Measurements from ENCODE around the gene TGFBI.

The TGFBI gene

DNA sequence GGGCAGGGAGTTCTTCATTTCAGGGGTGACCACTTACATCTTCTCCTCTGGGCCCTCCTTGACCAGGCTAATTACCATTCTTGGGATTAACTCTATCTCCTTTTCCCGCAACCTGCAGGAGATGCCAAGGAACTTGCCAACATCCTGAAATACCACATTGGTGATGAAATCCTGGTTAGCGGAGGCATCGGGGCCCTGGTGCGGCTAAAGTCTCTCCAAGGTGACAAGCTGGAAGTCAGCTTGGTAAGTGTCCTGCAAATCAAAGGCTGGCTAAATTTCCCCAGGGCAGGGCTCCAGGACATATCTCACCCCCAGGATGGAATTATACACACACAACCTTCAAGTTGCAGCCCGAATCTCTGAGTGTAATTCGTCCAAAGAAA, 30.2 kb downstream of the TGFBI start:
- 95% methylated on average over 6 of the region's 6 CpGs for WGBS
- H3K4me1 ChIP-seq (ENCODE audit: insufficient read depth, low read length): peaks cover 8% of the 10 kb centered on the region
- no peak overlapping the region for H3K27ac ChIP-seq (ENCODE audit: low read depth, low read length)

DNA sequence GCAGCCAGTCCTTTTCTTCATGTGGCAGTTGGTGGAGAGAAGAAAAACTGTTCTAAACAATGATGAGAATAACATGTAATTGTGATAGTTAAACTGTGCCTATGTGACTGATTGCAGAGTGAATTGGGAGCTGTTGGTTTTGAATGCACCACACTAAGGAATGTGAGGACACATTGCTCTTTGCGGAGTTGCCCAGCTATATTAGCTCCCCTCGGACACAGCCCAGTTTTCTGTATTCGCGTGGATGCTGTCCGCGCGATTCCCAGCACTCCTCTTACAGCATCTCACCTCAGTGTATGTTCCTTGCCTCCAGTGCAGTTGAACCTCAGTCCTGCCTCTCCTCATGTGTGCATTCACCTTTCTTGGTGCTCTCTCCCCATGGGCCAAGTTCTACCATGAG, 32.2 kb downstream of the TGFBI start:
- Histone ChIP-seq H3K9ac (ENCODE audit: low read depth, low read length) (no peak overlapping the region), H3K27ac (ENCODE audit: low read depth, low read length) (no peak overlapping the region), H3K4me1 (ENCODE audit: insufficient read depth, low read length) (peaks cover 8% of the 10 kb centered on the region), H3K4me3 (ENCODE audit: low read length) (no peak overlapping the region), H3K36me3 (ENCODE audit: insufficient read depth, low read length) (peaks cover 6% of the 10 kb centered on the region; the same call in 1 of the 2 replicates), H3K27me3 (ENCODE audit: insufficient read depth, low read length) (no peaks in the 10 kb centered on the region), H3K9me3 (ENCODE audit: insufficient read depth, low read depth, low read length) (no peaks in the 10 kb centered on the region)
- 97% methylated on average over 7 of the region's 7 CpGs for WGBS

More for the DNA sequence above, 30.2 kb downstream of the TGFBI start:
- Histone ChIP-seq H3K4me3 (ENCODE audit: low read length) (no peak overlapping the region), H3K36me3 (ENCODE audit: insufficient read depth, low read length) (peaks cover 6% of the 10 kb centered on the region; the same call in 1 of the 2 replicates), H3K9ac (ENCODE audit: low read depth, low read length) (no peak overlapping the region), H3K9me3 (ENCODE audit: insufficient read depth, low read depth, low read length) (no peaks in the 10 kb centered on the region), H3K27me3 (ENCODE audit: insufficient read depth, low read length) (no peaks in the 10 kb centered on the region)

DNA sequence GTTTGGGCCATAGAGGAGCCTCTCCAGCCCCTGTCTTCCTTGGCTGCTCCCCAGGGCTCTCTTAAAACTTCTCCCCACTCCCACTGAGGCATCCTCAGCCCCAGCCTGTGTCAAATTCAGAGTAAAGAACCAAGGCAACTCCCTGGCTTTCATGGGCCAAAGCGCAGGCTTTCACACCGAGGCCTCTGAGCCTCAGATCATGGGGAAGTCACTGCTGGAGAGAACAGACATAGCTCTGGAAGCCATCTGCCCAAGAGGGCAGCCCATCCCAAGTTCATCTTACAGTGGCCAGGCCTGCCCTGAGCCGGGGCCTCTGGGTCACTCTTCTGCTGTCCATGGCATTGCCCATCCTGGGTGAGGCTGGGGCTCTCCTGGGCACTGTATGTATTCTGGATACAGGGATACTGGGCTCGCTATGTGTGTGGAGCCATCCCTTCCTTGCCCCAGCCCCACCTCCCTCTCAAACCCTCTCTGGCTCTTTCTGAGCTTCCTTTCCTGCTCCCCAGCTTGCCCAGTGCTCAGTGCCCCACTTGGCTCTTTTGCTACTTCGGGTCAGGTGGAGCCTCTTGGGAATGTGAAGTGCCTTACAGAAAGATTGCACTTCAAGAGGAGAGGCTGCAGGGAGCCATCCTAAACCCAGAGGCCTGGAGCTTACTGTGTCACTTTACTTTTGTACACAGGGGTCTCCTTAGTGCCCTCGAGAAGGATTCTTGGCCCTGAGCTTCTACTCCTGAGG, 33.0 kb downstream of the TGFBI start:
- Histone ChIP-seq H3K4me3 (ENCODE audit: low read length) (no peak overlapping the region), H3K4me1 (ENCODE audit: insufficient read depth, low read length) (peaks cover 8% of the 10 kb centered on the region), H3K9me3 (ENCODE audit: insufficient read depth, low read depth, low read length) (no peaks in the 10 kb centered on the region), H3K9ac (ENCODE audit: low read depth, low read length) (no peak overlapping the region), H3K36me3 (ENCODE audit: insufficient read depth, low read length) (peaks cover 6% of the 10 kb centered on the region; the same call in 1 of the 2 replicates), H3K27ac (ENCODE audit: low read depth, low read length) (no peak overlapping the region), H3K27me3 (ENCODE audit: insufficient read depth, low read length) (no peaks in the 10 kb centered on the region)
- 93% methylated on average over 6 of the region's 6 CpGs for WGBS

DNA sequence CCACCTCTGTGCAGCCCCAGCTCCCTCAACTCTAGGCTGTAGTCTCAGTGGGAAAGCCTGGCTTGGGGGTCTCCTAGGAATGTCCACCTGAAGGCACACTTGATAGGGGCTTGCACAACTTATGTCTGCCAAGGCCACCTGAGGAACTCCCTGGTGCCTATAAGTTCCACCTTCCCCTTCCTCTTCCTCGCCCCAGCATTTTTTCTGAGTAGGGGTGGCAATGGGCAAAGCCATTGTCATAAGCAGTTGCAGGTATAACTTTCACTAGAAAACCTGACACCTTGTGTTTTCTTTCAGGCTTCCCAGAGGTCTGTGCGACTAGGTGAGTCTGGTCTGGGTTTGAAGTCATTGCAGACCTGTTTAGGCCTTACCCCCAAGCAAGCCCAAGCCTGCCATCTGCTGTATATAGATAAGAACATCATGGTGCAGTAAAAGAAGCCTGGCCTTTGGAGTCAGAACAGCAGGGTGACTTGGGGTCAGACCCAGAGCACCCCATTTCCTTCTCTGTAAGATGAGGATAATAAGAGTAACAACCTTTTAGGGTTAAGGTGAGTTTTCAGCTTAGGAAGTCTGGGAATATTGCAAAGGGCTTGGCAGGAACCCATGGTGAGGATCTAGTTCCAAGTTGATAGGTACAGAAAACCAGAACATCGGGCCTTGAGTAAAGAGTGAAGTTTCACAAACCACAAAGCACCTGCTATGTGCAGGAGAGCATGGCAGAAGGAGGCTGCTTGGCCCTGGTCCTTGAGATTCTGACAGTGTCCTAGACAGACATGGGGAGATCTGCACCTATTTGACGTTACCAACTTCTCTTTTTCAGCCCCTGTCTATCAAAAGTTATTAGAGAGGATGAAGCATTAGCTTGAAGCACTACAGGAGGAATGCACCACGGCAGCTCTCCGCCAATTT, 33.8 kb downstream of the TGFBI start:
- Histone ChIP-seq H3K4me3 (ENCODE audit: low read length) (no peak overlapping the region), H3K9ac (ENCODE audit: low read depth, low read length) (no peak overlapping the region), H3K9me3 (ENCODE audit: insufficient read depth, low read depth, low read length) (no peaks in the 10 kb centered on the region), H3K27ac (ENCODE audit: low read depth, low read length) (no peak overlapping the region), H3K36me3 (ENCODE audit: insufficient read depth, low read length) (peaks cover 6% of the 10 kb centered on the region; the same call in 1 of the 2 replicates), H3K4me1 (ENCODE audit: insufficient read depth, low read length) (peaks cover 6% of the 10 kb centered on the region), H3K27me3 (ENCODE audit: insufficient read depth, low read length) (no peaks in the 10 kb centered on the region)
- 93% methylated on average over 6 of the region's 6 CpGs for WGBS

DNA sequence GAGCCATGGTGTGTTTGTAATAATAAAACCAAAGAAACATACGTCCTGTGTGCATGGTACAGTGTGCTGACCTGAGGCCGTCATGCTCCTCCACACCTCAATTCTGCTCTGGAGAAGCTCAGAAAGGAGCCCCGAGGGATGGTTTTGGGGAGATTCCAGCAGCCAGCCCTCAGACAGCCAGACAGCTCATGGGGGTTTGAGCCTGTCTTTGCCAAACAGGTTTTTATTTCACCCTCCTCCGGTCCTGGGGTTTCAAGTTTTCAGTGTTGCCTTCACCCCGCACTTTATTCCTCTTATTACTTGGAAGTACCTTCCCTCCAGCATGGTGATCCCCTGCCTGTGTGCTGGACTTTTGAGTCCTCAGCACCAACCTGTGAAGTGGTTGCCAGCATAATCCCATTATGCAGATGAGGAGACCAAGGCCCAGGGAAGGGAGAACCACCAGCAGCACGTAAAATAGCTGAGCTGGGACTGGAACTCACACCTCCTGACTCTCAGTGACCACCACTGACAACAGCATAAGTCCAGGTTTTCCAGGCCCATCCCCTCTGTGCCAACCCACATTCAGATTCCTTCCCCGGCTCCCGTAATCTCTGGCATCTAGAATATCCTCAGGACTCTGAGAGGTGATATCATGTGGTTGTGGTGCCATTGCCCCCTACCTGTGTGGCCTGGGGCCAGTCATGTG, 35.1 kb downstream of the TGFBI start:
- Histone ChIP-seq H3K36me3 (ENCODE audit: insufficient read depth, low read length) (peaks cover 6% of the 10 kb centered on the region; the same call in 1 of the 2 replicates), H3K27me3 (ENCODE audit: insufficient read depth, low read length) (no peaks in the 10 kb centered on the region), H3K9ac (ENCODE audit: low read depth, low read length) (no peak overlapping the region), H3K9me3 (ENCODE audit: insufficient read depth, low read depth, low read length) (no peaks in the 10 kb centered on the region), H3K4me1 (ENCODE audit: insufficient read depth, low read length) (no peaks in the 10 kb centered on the region), H3K27ac (ENCODE audit: low read depth, low read length) (no peak overlapping the region), H3K4me3 (ENCODE audit: low read length) (no peak overlapping the region)
- WGBS: 86% methylated on average over 8 of the region's 8 CpGs

DNA sequence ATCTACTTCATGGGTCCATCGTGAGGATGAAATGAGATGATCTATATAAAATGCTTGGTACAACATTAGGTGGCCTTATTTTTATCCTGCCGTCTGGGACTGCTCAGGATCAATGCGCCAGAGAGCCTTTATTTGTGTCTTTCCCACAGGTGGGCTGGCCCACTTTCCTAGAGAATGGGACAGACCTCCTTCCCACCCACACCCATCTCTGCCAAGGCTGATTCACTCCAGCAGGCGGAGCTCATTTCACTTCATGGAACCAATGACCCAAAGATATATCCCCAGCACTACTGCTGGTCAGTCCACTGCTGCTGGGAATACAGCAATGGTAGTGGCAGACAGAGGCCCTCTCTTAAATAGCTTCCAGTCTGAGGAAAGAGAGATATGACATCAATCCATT, 35.7 kb downstream of the TGFBI start:
- H3K27me3 ChIP-seq (ENCODE audit: insufficient read depth, low read length): no peaks in the 10 kb centered on the region
- H3K4me3 ChIP-seq (ENCODE audit: low read length): no peak overlapping the region
- no peak overlapping the region for H3K9ac ChIP-seq (ENCODE audit: low read depth, low read length)
- no peaks in the 10 kb centered on the region for H3K9me3 ChIP-seq (ENCODE audit: insufficient read depth, low read depth, low read length)
- H3K27ac ChIP-seq (ENCODE audit: low read depth, low read length): no peak overlapping the region
- WGBS: 95% methylated on average over 4 of the region's 4 CpGs
- H3K4me1 ChIP-seq (ENCODE audit: insufficient read depth, low read length): no peaks in the 10 kb centered on the region
- H3K36me3 ChIP-seq (ENCODE audit: insufficient read depth, low read length): peaks cover 6% of the 10 kb centered on the region; the same call in 1 of the 2 replicates

DNA sequence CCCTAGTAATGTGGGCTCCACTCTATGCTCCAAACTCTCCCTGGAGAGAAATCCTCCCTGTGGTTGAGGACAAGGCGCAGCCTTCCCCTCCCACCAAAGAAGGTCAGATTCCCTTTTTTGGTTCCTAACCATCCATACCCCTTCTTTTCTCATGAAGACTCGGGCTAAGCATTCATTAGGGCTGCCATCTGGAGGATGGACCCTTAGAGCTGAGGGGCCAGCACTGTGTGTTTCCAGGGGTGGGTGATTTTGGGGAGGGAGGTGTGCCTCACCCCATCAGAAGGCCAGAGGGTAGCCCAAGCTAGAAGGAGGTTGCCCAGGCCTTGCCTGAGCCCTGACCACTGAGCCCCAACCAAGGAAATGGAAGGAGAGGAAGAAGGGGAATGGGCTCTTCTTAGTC, 36.8 kb downstream of the TGFBI start:
- H3K9ac ChIP-seq (ENCODE audit: low read depth, low read length): no peak overlapping the region
- H3K4me3 ChIP-seq (ENCODE audit: low read length): no peak overlapping the region
- no peaks in the 10 kb centered on the region for H3K9me3 ChIP-seq (ENCODE audit: insufficient read depth, low read depth, low read length)
- H3K27me3 ChIP-seq (ENCODE audit: insufficient read depth, low read length): no peaks in the 10 kb centered on the region
- H3K36me3 ChIP-seq (ENCODE audit: insufficient read depth, low read length): peaks cover 6% of the 10 kb centered on the region; the same call in 1 of the 2 replicates
- no peak overlapping the region for H3K27ac ChIP-seq (ENCODE audit: low read depth, low read length)
- 92% methylated on average over 2 of the region's 2 CpGs for WGBS
- no peaks in the 10 kb centered on the region for H3K4me1 ChIP-seq (ENCODE audit: insufficient read depth, low read length)

DNA sequence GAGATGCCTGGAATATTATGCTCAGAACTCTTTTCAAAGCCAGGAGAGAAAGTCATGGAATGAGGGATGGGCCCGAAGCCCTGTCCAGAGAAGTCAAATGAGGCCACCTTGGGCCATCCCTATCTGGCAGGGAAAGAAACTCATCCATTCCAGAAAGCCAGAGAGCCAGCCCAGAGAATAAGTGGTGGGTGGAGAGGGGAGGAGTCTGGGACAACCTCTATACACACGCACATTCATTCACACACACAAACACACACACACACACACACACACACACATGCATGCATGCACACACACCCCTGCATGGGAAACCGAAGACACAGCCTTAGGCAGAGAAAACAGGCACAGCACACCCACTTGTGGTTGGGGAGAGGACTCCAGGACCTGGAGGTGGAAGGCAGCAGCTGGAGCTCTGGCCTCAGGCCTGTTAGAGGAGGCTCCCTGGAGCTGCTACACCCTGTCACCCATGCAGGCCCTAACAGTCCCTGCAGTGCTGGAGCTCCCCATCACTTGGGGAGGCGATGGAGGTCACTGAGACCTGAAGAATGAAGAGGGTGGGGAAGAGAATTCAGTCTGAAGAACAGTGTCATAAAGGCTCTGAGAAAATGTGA, 38.0 kb downstream of the TGFBI start:
- no peaks in the 10 kb centered on the region for H3K9me3 ChIP-seq (ENCODE audit: insufficient read depth, low read depth, low read length)
- peaks cover 2% of the 10 kb centered on the region; the same call in 1 of the 2 replicates for H3K36me3 ChIP-seq (ENCODE audit: insufficient read depth, low read length)
- H3K27ac ChIP-seq (ENCODE audit: low read depth, low read length): no peak overlapping the region
- H3K9ac ChIP-seq (ENCODE audit: low read depth, low read length): no peak overlapping the region
- H3K4me1 ChIP-seq (ENCODE audit: insufficient read depth, low read length): no peaks in the 10 kb centered on the region
- no peak overlapping the region for H3K4me3 ChIP-seq (ENCODE audit: low read length)
- 90% methylated on average over 3 of the region's 4 CpGs for WGBS
- no peaks in the 10 kb centered on the region for H3K27me3 ChIP-seq (ENCODE audit: insufficient read depth, low read length)

DNA sequence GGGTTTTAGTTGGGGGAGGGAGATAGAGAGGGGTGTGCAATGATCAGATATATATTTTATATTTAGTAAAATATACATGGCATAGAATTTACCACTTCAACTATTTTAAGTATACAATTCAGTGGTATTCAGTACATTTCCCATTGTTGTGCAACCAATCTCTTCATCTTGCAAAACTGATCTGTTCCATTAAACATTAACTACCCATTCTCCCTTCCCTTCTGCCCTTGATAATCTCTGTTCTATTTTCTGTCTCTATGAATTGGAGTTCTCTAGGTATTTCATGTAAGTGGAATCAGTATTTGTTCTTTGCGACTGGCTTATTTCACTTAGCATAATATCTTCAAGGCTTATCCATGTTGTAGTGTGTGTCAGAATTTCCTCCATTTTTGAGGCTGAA, 38.6 kb downstream of the TGFBI start:
- Histone ChIP-seq H3K4me1 (ENCODE audit: insufficient read depth, low read length) (no peaks in the 10 kb centered on the region), H3K27ac (ENCODE audit: low read depth, low read length) (no peak overlapping the region), H3K27me3 (ENCODE audit: insufficient read depth, low read length) (no peaks in the 10 kb centered on the region), H3K9ac (ENCODE audit: low read depth, low read length) (no peak overlapping the region), H3K36me3 (ENCODE audit: insufficient read depth, low read length) (peaks cover 2% of the 10 kb centered on the region; the same call in 1 of the 2 replicates), H3K9me3 (ENCODE audit: insufficient read depth, low read depth, low read length) (no peaks in the 10 kb centered on the region), H3K4me3 (ENCODE audit: low read length) (no peak overlapping the region)
- 100% methylated on average over 1 of the region's 1 CpG for WGBS

DNA sequence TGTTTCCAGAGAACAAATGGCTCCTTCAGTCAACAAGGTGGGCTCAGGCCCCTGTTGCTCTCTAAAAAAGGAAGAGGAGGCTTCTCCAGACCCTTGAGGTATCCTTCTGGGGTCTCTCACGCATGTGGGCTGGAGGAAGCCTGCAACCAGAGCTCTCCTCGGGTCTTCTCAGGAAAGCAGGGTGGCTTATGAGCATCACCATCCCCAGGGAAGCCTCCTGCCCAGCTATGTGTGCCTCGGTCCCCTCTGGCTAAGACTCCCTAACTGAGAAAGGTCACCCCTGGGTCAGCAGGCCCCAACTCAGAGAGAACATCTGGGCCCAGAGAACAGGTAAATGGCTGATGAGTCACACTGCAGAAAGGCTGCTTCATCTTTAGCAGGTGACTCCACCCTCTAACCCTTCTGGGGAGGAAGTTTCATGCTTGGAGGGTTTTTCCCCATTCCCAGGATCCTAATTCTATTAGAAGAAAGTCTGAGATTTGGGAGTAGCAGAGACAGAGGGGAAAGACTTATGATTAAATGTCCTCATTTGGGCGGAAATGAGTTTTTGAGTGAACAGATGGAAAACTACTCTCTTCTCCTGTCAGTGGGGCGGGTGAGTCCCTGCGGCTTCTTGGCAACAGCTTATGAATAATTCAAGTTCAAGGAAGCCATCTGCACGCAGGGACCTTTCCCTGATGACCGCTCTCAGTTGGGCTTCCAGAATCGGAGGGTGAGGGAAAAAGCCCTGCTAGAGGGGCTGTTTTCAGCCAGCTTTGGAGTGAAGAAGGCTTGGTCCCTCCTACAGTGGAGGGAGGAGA, 41.9 kb downstream of the TGFBI start:
- WGBS: 83% methylated on average over 9 of the region's 9 CpGs

More for the DNA sequence above, 41.9 kb downstream of the TGFBI start:
- H3K4me3 ChIP-seq (ENCODE audit: low read length): no peak overlapping the region
- no peak overlapping the region for H3K9ac ChIP-seq (ENCODE audit: low read depth, low read length)
- no peaks in the 10 kb centered on the region for H3K4me1 ChIP-seq (ENCODE audit: insufficient read depth, low read length)
- no peaks in the 10 kb centered on the region for H3K27me3 ChIP-seq (ENCODE audit: insufficient read depth, low read length)
- H3K27ac ChIP-seq (ENCODE audit: low read depth, low read length): no peak overlapping the region
- no peaks in the 10 kb centered on the region for H3K36me3 ChIP-seq (ENCODE audit: insufficient read depth, low read length)
- H3K9me3 ChIP-seq (ENCODE audit: insufficient read depth, low read depth, low read length): no peaks in the 10 kb centered on the region

Data from HUES64 (cell line).